Measurements from ENCODE around the gene CLCN1.
"Not testable (repeated sequence)": the region's sequence is repeated elsewhere in the genome, so short reads cannot be mapped to it uniquely, and the experiment has no call there.

Gene CLCN1

GRCh38 chr7:143387156-143387975 is 71.5 kb downstream of the CLCN1 start:
- DNase-seq: no peak

- no peak for DNase-seq
Observed at GRCh38 chr7:143388051-143388450, 72.1 kb downstream of the CLCN1 start.

GRCh38 chr7:143388491-143389101 is 72.7 kb downstream of the CLCN1 start:
- no peak for DNase-seq

GRCh38 chr7:143389316-143390103 is 73.6 kb downstream of the CLCN1 start:
- no peak for DNase-seq

- no peak for DNase-seq
Observed at GRCh38 chr7:143390104-143390772, 74.3 kb downstream of the CLCN1 start.

GRCh38 chr7:143390773-143391317 is 74.9 kb downstream of the CLCN1 start:
- no peak for DNase-seq

- DNase-seq: peak; percentile 75
Observed at GRCh38 chr7:143391462-143392404, 75.8 kb downstream of the CLCN1 start.

GRCh38 chr7:143392427-143392826 is 76.5 kb downstream of the CLCN1 start:
- not testable (repeated sequence) for DNase-seq

- no peak for DNase-seq
Observed at GRCh38 chr7:143392875-143393266, 77.0 kb downstream of the CLCN1 start.

- no peak for DNase-seq
Observed at GRCh38 chr7:143393267-143394041, 77.5 kb downstream of the CLCN1 start.

GRCh38 chr7:143394068-143394467 is 78.2 kb downstream of the CLCN1 start:
- no peak for DNase-seq

- no peak for DNase-seq
Observed at GRCh38 chr7:143394777-143395176, 78.9 kb downstream of the CLCN1 start.

- DNase-seq: peak; percentile 46
Observed at GRCh38 chr7:143395187-143396149, 79.6 kb downstream of the CLCN1 start.

- no peak for DNase-seq
Observed at GRCh38 chr7:143396182-143396581, 80.3 kb downstream of the CLCN1 start.

- DNase-seq: no peak
Observed at GRCh38 chr7:143396625-143397556, 81.0 kb downstream of the CLCN1 start.

GRCh38 chr7:143397710-143398530 is 82.0 kb downstream of the CLCN1 start:
- DNase-seq: no peak

GRCh38 chr7:143398616-143399015 is 82.7 kb downstream of the CLCN1 start:
- DNase-seq: no peak
